Gastrocnemius medialis (tissue), 4 donors: Measurements from ENCODE around the gene WSB1.

Source experiments
- CTCF ChIP-seq, 5 experiments: fragments of 450-650 bp in 3 of 5; fragments of 200-600 bp in 2 of 5; sonication (generic) in 2 of 5; IDR thresholded peaks in 4 of 5; conservative IDR thresholded peaks in 1 of 5; 1 replicate in 4 of 5; 2 replicates in 1 of 5; pipeline ENCODE4 v1.5.1; 2016 to 2019; ENCODE audit warnings: antibody characterized with exemption in 5 of 5, mild to moderate bottlenecking in 3 of 5, moderate library complexity in 3 of 5
- POLR2A ChIP-seq, 2 donors: fragments of 450-650 bp; IDR thresholded peaks; one replicate each; pipeline ENCODE4 v1.6.1; 2017; ENCODE audit warnings: antibody characterized with exemption in 2 of 2, mild to moderate bottlenecking in 2 of 2, moderate library complexity in 2 of 2

GRCh38 chr17:27326051-27326450 lies 32.1 kb downstream of the WSB1 start:
- no peak for TF ChIP-seq CTCF (IDR thresholded peaks at IDR 0.05 in 4 of 5, conservative IDR thresholded peaks at IDR 0.05 in 1 of 5)
- no peak for TF ChIP-seq POLR2A (IDR thresholded peaks at IDR 0.05)
